Upper lobe of left lung (tissue), 6 donors: ENCODE measurements around the gene DNAJC4. TPM values are rescaled to one million over a fixed set of nuclear protein-coding genes. Genes with fewer than 3 reads are reported as not detected.

Source experiments
- ATAC-seq, 2 donors: fragments of 200-7000 bp; cut with Tn5 transposase; one replicate each; pipeline ENCODE4 v1.9.1; 2022; ENCODE audit warnings: mild to moderate bottlenecking in 2 of 2, moderate library complexity in 2 of 2; ENCODE audit not compliant: low FRiP score in 2 of 2
- DNase-seq, 2 donors: peaks; one replicate each; pipeline ENCODE4 v3.0.0-alpha.2; 2019 to 2020
- H3K27ac ChIP-seq, 4 donors: fragments of 200-600 bp; sonication (generic); one replicate each; pipeline ENCODE4 v1.5.1; 2016 to 2019
- H3K27me3 ChIP-seq, 4 donors: fragments of 200-600 bp; sonication (generic); one replicate each; pipeline ENCODE4 v1.5.1; 2017 to 2019
- H3K36me3 ChIP-seq, 4 donors: fragments of 200-600 bp; sonication (generic); one replicate each; pipeline ENCODE4 v1.5.1; 2016 to 2019
- H3K4me1 ChIP-seq, 4 donors: fragments of 200-600 bp; sonication (generic); one replicate each; pipeline ENCODE4 v1.5.1; 2018 to 2019
- H3K4me3 ChIP-seq, 4 donors: fragments of 200-600 bp; sonication (generic); one replicate each; pipeline ENCODE4 v1.5.1; 2017 to 2019; ENCODE audit warnings: mild to moderate bottlenecking in 2 of 4, moderate library complexity in 1 of 4
- H3K9me3 ChIP-seq, 4 donors: fragments of 200-600 bp; sonication (generic); one replicate each; pipeline ENCODE4 v1.5.1; 2018 to 2019
- EP300 ChIP-seq, 4 donors: sonication (generic); formaldehyde crosslinking; IDR thresholded peaks; one replicate each; pipeline ENCODE4 v1.5.1; 2017; ENCODE audit warnings: antibody characterized with exemption in 4 of 4, control low read depth in 2 of 4
- POLR2A ChIP-seq, 4 donors: fragments of 450-650 bp; IDR thresholded peaks; one replicate each; pipeline ENCODE4 v1.5.1; 2016 to 2017; ENCODE audit warnings: antibody characterized with exemption in 4 of 4, mild to moderate bottlenecking in 2 of 4
- POLR2AphosphoS5 ChIP-seq, 2 donors: sonication (generic); formaldehyde crosslinking; IDR thresholded peaks; one replicate each; pipeline ENCODE4 v1.5.1; 2017; ENCODE audit warnings: antibody characterized with exemption in 2 of 2
- WGBS, 2 donors: methylation state at CpG; one replicate each; pipeline ENCODE4 v1.1.5; 2017 to 2018; 5-methylcytosine and 5-hydroxymethylcytosine counted together
- total RNA-seq, 6 donors: library from RNA; depleted of rRNA in 4 of 6; stranded (reverse); fragments of >200 nt in 4 of 6; gene quantifications; one replicate each; pipeline versions ENCODE4 v1.1.0 to v1.2.1, GENCODE V29; 2016 to 2021
- TF ChIP-seq, protein P1 (sequence below), 6 experiments: fragments of 450-650 bp in 4 of 6; fragments of 200-600 bp in 2 of 6; sonication (generic) in 2 of 6; IDR thresholded peaks; one replicate each; pipeline ENCODE4 v1.5.1; 2016 to 2019; ENCODE audit warnings: antibody characterized with exemption in 6 of 6
- donor health status: DM: no; HTN: no; CAD: no; lungs with moderate emphysema.
- donor health status: DM: no; HTN: yes; CAD: no; lungs with severe emphysema.

Gene DNAJC4
- total RNA-seq, 6 donors from 2014 or later = 25.0 to 52.0 (median 39.2) TPM

DNA sequence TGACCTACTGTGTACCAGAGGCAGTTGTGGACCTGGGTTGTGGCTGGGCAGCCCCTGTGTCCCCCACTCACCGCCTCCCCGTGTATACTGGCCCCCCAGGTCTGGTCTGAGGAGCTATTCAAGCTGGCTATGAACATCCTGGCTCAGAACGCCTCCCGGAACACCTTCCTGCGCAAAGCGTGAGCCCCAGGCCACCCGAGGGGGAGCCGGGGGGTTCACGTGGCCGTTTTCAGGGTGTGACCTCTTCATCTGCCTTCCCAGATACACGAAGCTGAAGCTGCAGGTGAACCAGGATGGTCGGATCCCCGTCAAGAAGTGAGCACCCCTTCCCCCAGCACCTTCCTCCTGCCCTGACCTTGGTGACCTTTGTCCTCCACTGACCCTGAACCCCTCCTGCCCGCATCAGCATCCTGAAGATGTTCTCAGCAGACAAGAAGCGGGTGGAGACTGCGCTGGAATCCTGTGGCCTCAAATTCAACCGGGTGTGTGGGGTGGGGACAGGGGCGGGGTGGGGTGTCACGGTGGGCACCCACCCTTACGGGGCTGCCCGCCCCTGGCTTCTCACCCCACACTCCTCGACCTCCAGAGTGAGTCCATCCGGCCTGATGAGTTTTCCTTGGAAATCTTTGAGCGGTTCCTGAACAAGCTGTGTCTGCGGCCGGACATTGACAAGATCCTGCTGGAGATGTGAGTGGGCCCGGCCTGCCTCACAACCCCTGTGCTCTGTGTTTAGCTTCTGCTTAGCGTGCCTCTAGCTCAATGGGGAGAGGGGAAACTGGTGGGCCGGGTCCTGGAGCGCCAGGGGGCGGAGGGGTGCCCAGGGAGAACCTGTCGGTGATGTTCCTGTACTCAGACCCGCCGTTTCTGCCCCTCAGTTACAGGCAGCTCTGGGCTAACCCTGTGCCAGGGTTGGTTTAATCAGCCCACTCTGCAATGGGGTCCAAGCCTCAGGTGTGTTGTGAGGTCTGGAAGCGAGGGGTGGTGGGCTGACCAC is 25.1 kb downstream of the DNAJC4 start:
- H3K4me3 ChIP-seq = no peak overlapping the region
- ATAC-seq = no peak
- no peaks in the 10 kb centered on the region for H3K27me3 ChIP-seq
- H3K4me1 ChIP-seq = peaks cover 19 to 36% (median 28%) of the 10 kb centered on the region in 4 donors
- TF ChIP-seq POLR2AphosphoS5 (IDR thresholded peaks at IDR 0.05) (no peak), EP300 (IDR thresholded peaks at IDR 0.05) (no peak), POLR2A (IDR thresholded peaks at IDR 0.05) (no peak)
- TF ChIP-seq, protein P1, sequence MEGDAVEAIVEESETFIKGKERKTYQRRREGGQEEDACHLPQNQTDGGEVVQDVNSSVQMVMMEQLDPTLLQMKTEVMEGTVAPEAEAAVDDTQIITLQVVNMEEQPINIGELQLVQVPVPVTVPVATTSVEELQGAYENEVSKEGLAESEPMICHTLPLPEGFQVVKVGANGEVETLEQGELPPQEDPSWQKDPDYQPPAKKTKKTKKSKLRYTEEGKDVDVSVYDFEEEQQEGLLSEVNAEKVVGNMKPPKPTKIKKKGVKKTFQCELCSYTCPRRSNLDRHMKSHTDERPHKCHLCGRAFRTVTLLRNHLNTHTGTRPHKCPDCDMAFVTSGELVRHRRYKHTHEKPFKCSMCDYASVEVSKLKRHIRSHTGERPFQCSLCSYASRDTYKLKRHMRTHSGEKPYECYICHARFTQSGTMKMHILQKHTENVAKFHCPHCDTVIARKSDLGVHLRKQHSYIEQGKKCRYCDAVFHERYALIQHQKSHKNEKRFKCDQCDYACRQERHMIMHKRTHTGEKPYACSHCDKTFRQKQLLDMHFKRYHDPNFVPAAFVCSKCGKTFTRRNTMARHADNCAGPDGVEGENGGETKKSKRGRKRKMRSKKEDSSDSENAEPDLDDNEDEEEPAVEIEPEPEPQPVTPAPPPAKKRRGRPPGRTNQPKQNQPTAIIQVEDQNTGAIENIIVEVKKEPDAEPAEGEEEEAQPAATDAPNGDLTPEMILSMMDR (IDR thresholded peaks at IDR 0.05) = no peak
- H3K9me3 ChIP-seq = no peaks in the 10 kb centered on the region
- DNase-seq = peak in 1 of 2 donors; percentile 59
- H3K36me3 ChIP-seq = peaks cover 15 to 62% (median 56%) of the 10 kb centered on the region in 4 donors
- 89 to 93% methylated on average over 22 to 35 of the region's 35 CpGs for WGBS, 2 donors
- H3K27ac ChIP-seq = no peak overlapping the region

DNA sequence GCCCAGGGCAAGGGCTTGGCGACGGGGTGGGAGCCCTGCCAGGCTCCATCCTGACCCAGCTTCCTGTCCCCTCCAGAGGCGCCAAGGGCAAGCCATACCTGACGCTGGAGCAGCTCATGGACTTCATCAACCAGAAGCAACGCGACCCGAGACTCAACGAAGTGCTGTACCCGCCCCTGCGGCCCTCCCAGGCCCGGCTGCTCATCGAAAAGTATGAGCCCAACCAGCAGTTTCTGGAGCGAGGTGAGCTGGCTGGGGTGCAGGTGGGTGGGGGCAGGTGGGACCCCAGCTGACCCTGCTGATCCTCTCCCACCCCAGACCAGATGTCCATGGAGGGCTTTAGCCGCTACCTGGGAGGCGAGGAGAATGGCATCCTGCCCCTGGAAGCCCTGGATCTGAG is 26.0 kb downstream of the DNAJC4 start:
- WGBS, 2 donors = 83 to 87% methylated on average over 4 to 15 of the region's 15 CpGs
- DNase-seq (peak in 1 of 2 donors; percentile 75), ATAC-seq (no peak)
- Histone ChIP-seq H3K27me3 (no peaks in the 10 kb centered on the region), H3K36me3 (peaks cover 15 to 69% (median 59%) of the 10 kb centered on the region in 4 donors), H3K9me3 (no peaks in the 10 kb centered on the region), H3K4me1 (peaks cover 13 to 28% (median 21%) of the 10 kb centered on the region in 4 donors), H3K27ac (no peak overlapping the region), H3K4me3 (no peak overlapping the region)
- TF ChIP-seq POLR2A (IDR thresholded peaks at IDR 0.05) (no peak), POLR2AphosphoS5 (IDR thresholded peaks at IDR 0.05) (no peak), EP300 (IDR thresholded peaks at IDR 0.05) (no peak)
- TF ChIP-seq, protein P1 (IDR thresholded peaks at IDR 0.05) = no peak

DNA sequence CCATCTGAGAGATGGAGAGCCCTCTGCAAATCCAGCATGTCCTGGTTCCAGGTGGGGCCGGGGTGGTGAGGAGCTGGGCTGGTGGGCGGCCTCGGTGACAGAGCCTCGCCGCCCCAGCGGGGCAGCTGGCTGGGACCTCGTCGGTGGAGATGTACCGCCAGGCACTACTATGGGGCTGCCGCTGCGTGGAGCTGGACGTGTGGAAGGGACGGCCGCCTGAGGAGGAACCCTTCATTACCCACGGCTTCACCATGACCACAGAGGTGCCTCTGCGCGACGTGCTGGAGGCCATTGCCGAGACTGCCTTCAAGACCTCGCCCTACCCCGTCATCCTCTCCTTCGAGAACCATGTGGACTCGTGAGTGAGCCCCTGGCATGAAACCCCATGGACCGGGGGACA is 28.0 kb downstream of the DNAJC4 start:
- H3K27me3 ChIP-seq = no peaks in the 10 kb centered on the region
- no peak overlapping the region for H3K4me3 ChIP-seq
- DNase-seq = peak in 1 of 2 donors; percentile 72
- TF ChIP-seq EP300 (IDR thresholded peaks at IDR 0.05) (no peak), POLR2AphosphoS5 (IDR thresholded peaks at IDR 0.05) (no peak), POLR2A (IDR thresholded peaks at IDR 0.05) (no peak)
- TF ChIP-seq, protein P1 (IDR thresholded peaks at IDR 0.05) = no peak
- ATAC-seq = no peak
- H3K9me3 ChIP-seq = no peaks in the 10 kb centered on the region
- peaks cover 19 to 89% (median 80%) of the 10 kb centered on the region in 4 donors for H3K36me3 ChIP-seq
- H3K4me1 ChIP-seq = peaks cover 0 to 11% (median 4%) of the 10 kb centered on the region in 4 donors
- 94 to 95% methylated on average over 9 to 24 of the region's 24 CpGs for WGBS, 2 donors
- no peak overlapping the region for H3K27ac ChIP-seq

DNA sequence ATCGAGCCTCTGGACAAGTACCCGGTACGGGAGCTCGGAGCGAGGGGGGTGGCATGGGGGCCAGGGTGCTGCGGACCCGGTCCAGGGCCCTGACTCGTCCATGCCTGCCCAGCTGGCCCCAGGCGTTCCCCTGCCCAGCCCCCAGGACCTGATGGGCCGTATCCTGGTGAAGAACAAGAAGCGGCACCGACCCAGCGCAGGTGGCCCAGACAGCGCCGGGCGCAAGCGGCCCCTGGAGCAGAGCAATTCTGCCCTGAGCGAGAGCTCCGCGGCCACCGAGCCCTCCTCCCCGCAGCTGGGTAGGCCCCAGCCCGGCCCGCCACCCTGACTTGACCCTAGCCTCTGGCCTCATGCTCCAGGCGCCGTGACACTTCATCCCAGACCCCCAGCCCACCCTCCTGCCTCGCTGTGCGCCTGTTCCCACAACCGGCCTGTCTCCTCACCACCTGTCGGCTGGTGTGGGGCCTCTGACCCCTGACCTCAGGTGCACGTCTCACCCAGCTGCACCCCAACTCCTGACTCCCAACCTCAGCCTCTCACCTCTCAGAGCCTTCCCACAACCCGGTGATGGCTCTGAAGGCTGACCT is 28.7 kb downstream of the DNAJC4 start:
- Histone ChIP-seq H3K27me3 (no peaks in the 10 kb centered on the region), H3K4me1 (peaks cover 0 to 4% (median under 1%) of the 10 kb centered on the region in 4 donors), H3K4me3 (no peak overlapping the region), H3K36me3 (peaks cover 19 to 96% (median 87%) of the 10 kb centered on the region in 4 donors), H3K9me3 (no peaks in the 10 kb centered on the region), H3K27ac (no peak overlapping the region)
- TF ChIP-seq POLR2AphosphoS5 (IDR thresholded peaks at IDR 0.05) (no peak), EP300 (IDR thresholded peaks at IDR 0.05) (no peak)
- TF ChIP-seq, protein P1 (IDR thresholded peaks at IDR 0.05) = no peak
- ATAC-seq (no peak), DNase-seq (peak in 1 of 2 donors; percentile 83)
- WGBS, 2 donors = 96 to 97% methylated on average over 25 to 31 of the region's 32 CpGs
